GM12878 (cell line): ENCODE results near the gene SCTR. TPM values are rescaled to one million over a fixed set of nuclear protein-coding genes. Genes with fewer than 3 reads are reported as not detected.

Experiments
- ATAC-seq: fragments of 200-7000 bp; cut with Tn5 transposase; 3 replicates; pipeline ENCODE4 v1.9.1; 2020; ENCODE audit warnings: mild to moderate bottlenecking, moderate library complexity
- BruUV-seq: library from RNA; stranded (reverse); fragments of 400-500 nt; replicated peaks from 2 replicates; lab custom pipeline; 2021; lab: Mats Ljungman, UMichigan
- CTCF ChIA-PET: fragments of 300-600 bp; sonication (Branson Sonifier 250); formaldehyde crosslinking; extraction: SDS; loops from one replicate; lab custom pipeline; 2021; ENCODE audit warnings: inconsistent platforms; lab: Yijun Ruan, JAX
- POLR2A ChIA-PET: fragments of 350-600 bp; formaldehyde crosslinking; extraction: SDS; loops from one replicate; lab custom pipeline; 2021; ENCODE audit warnings: inconsistent platforms; lab: Charles Lee
- RAD21 ChIA-PET: fragments of 300-600 bp; sonication (Branson Sonifier 250); formaldehyde crosslinking; loops from one replicate; lab custom pipeline; 2023; ENCODE audit warnings: antibody characterized with exemption; ENCODE audit not compliant: unreplicated experiment; lab: Charles Lee
- SMC1A ChIA-PET: fragments of 300-600 bp; sonication (Branson Sonifier 250); formaldehyde crosslinking; loops from one replicate; lab custom pipeline; 2023; ENCODE audit not compliant: unreplicated experiment, uncharacterized antibody; lab: Charles Lee
- DNase-seq: peaks from one replicate; pipeline ENCODE4 v3.0.0-alpha.2; 2011; ENCODE audit warnings: low read depth, low spot score
- FAIRE-seq: peaks from 3 replicates; lab custom pipeline; 2011; peaks lifted over from hg19 to GRCh38; lab: Jason Lieb, UNC
- H2AFZ ChIP-seq: 2 replicates; pipeline ENCODE4 v1.6.0; 2011; ENCODE audit warnings: low read depth, low read length, control low read depth; ENCODE audit not compliant: control insufficient read depth
- H3K27ac ChIP-seq: 2 replicates; pipeline ENCODE4 v1.5.1; 2011; ENCODE audit warnings: control low read depth; ENCODE audit not compliant: control insufficient read depth, insufficient read depth
- H3K27me3 ChIP-seq, 2 experiments: replicated peaks in 1 of 2; 2 replicates each; pipeline versions ENCODE4 v1.6.0 to v1.6.1; 2011; ENCODE audit warnings: low read length in 1 of 2; ENCODE audit not compliant: control insufficient read depth in 2 of 2, insufficient read depth in 2 of 2
- H3K36me3 ChIP-seq, 2 experiments: 2 replicates each; pipeline ENCODE4 v1.5.1; 2011; ENCODE audit warnings: low read length in 1 of 2; ENCODE audit not compliant: control insufficient read depth in 2 of 2, insufficient read depth in 2 of 2
- H3K4me1 ChIP-seq: 2 replicates; pipeline ENCODE4 v1.6.1; 2011; ENCODE audit warnings: mild to moderate bottlenecking, low read length, moderate library complexity, mixed read lengths; ENCODE audit not compliant: control insufficient read depth, insufficient read depth
- H3K4me2 ChIP-seq: 2 replicates; pipeline ENCODE4 v1.6.0; 2011; ENCODE audit warnings: control low read depth; ENCODE audit not compliant: control insufficient read depth, insufficient read depth
- H3K4me3 ChIP-seq: fragments of 200-600 bp; sonication (generic); 2 replicates; pipeline ENCODE4 v1.5.1; 2016
- H3K79me2 ChIP-seq: 2 replicates; pipeline ENCODE4 v1.6.0; 2011; ENCODE audit warnings: low read length; ENCODE audit not compliant: control insufficient read depth, insufficient read depth
- H3K9ac ChIP-seq: 2 replicates; pipeline ENCODE4 v1.8.0; 2011; ENCODE audit warnings: low read length, control low read depth, mixed read lengths; ENCODE audit not compliant: control insufficient read depth, insufficient read depth
- H3K9me3 ChIP-seq: replicated peaks from 3 replicates; pipeline ENCODE4 v1.5.1; 2011; ENCODE audit warnings: mild to moderate bottlenecking, low read length; ENCODE audit not compliant: control insufficient read depth, insufficient read depth
- H4K20me1 ChIP-seq: 2 replicates; pipeline ENCODE4 v1.6.0; 2011; ENCODE audit not compliant: control insufficient read depth, insufficient read depth
- CBFB ChIP-seq: IDR thresholded peaks from 2 replicates; pipeline ENCODE4 v1.6.1; 2016; ENCODE audit warnings: antibody characterized with exemption, low read depth
- CREB1 ChIP-seq: IDR thresholded peaks from 2 replicates; pipeline ENCODE4 v1.6.1; 2012; ENCODE audit warnings: low read depth, mild to moderate bottlenecking, inconsistent platforms
- CREM ChIP-seq: IDR thresholded peaks from 2 replicates; pipeline ENCODE4 v1.6.1; 2014; ENCODE audit warnings: antibody characterized with exemption, low read depth
- FOXK2 ChIP-seq: fragments of 450-650 bp; IDR thresholded peaks from 2 replicates; pipeline ENCODE4 v1.6.1; 2017; ENCODE audit warnings: mild to moderate bottlenecking, moderate library complexity
- JUND ChIP-seq: IDR thresholded peaks from 2 replicates; pipeline ENCODE4 v1.6.1; 2012; ENCODE audit warnings: low read depth, mild to moderate bottlenecking, low read length, improper control_type of control experiment, moderate library complexity
- KDM1A ChIP-seq: fragments of 200-600 bp; sonication (generic); IDR thresholded peaks from 2 replicates; pipeline ENCODE4 v1.6.1; 2016; ENCODE audit warnings: borderline replicate concordance
- MTA3 ChIP-seq: IDR thresholded peaks from 2 replicates; pipeline ENCODE4 v1.6.1; 2012; ENCODE audit warnings: low read length, inconsistent platforms, borderline replicate concordance
- NFYA ChIP-seq: IDR thresholded peaks from 2 replicates; pipeline ENCODE4 v1.6.1; 2011; ENCODE audit warnings: low read depth, mild to moderate bottlenecking, low read length, improper control_type of control experiment, borderline replicate concordance
- PAX8 ChIP-seq: fragments of 450-650 bp; IDR thresholded peaks from 2 replicates; pipeline ENCODE4 v1.6.1; 2017; ENCODE audit warnings: mild to moderate bottlenecking, moderate library complexity
- POU2F2 ChIP-seq: IDR thresholded peaks from 3 replicates; pipeline ENCODE4 v1.6.1; 2011; ENCODE audit warnings: low read depth, mild to moderate bottlenecking, low read length, borderline replicate concordance
- SMARCA5 ChIP-seq: fragments of 450-650 bp; IDR thresholded peaks from 2 replicates; pipeline ENCODE4 v1.6.1; 2017; ENCODE audit warnings: mild to moderate bottlenecking
- SPI1 ChIP-seq: IDR thresholded peaks from 2 replicates; pipeline ENCODE4 v1.6.1; 2011; ENCODE audit warnings: low read depth, mild to moderate bottlenecking, low read length, moderate library complexity, borderline replicate concordance; ENCODE audit not compliant: insufficient read depth
- WGBS: methylation state at CpG from one replicate; pipeline ENCODE4 v1.1.6; 2016; ENCODE audit warnings: low lambda C conversion rate; ENCODE audit not compliant: insufficient replicate concordance, insufficient coverage; ENCODE audit errors: missing lambda C conversion rate; 5-methylcytosine and 5-hydroxymethylcytosine counted together
- in situ Hi-C: fragments of 300-500 bp; cut with MboI; formaldehyde crosslinking; loops from 9 replicates; pipeline ENCODE4 v1.14.3; 2018; ENCODE audit warnings: mixed read lengths
- intact Hi-C: fragments of 100-400 bp; cut with micrococcal nuclease; formaldehyde crosslinking; loops from one replicate; pipeline ENCODE4 v1.14.2; 2022; ENCODE audit not compliant: unreplicated experiment
- polyA plus RNA-seq, 11 experiments: library from polyadenylated mRNA; depleted of rRNA in 4 of 11; unstranded in 6 of 11; stranded (reverse) in 5 of 11; fragments of >200 nt; fragmentation: Nextera tagmentation in 4 of 11; fragmentation: Illumina TruSeq in 1 of 11; extraction: Ambion mirVana in 4 of 11; extraction: Trizol in 1 of 11; gene quantifications; 1 replicate in 1 of 11; 2 replicates in 10 of 11; pipeline versions ENCODE4 v1.2.1 to v1.2.3, GENCODE V29; 2011 to 2016; ENCODE audit warnings: inconsistent platforms in 2 of 11, missing spikeins in 2 of 11, low read depth in 1 of 11
- total RNA-seq, 4 experiments: library from RNA; depleted of rRNA in 3 of 4; stranded (reverse); fragments of >200 nt in 3 of 4; fragmentation: Illumina TruSeq in 1 of 4; extraction: Trizol in 1 of 4; gene quantifications; 2 replicates each; pipeline versions ENCODE4 v1.2.1 to v1.2.3, GENCODE V29; 2013 to 2021
- TF ChIP-seq, protein P1 (sequence below): fragments of 150-350 bp; IDR thresholded peaks from 2 replicates; pipeline ENCODE4 v1.6.1; 2016; ENCODE audit warnings: low read depth, low read length
- TF ChIP-seq, protein P2 (sequence below): fragments of 450-650 bp; IDR thresholded peaks from 2 replicates; pipeline ENCODE4 v1.6.1; 2016; ENCODE audit warnings: mild to moderate bottlenecking, moderate library complexity, borderline replicate concordance

The SCTR gene
- total and polyA plus RNA-seq, 10 of the 15 experiments (the other 5 are each of a cell fraction or from before 2014, with no cell fraction given): 0.26 TPM; not detected in 9

DNA sequence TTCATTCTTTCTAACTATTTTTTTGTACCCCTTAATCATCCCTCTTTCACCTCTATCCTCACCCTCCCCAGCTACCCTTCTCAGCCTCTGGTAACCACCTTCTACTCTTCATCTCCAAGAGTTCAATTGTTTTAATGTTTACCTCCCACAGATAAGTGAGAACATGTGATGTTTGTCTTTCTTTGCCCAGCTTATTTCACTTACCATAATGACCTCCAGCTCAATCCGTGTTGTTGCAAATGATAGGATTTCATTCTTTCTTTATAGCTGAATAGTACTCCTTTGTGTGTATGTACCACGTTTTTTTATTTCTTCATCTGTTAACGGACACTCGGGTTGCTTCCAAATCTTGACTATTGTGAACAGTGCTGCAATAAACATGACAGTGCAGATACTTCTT, 114.8 kb downstream of the SCTR start (continued):
- no peak for TF ChIP-seq CBFB
- no peak for TF ChIP-seq JUND
- TF ChIP-seq FOXK2: no peak
- no peak for TF ChIP-seq POU2F2
- no peak for TF ChIP-seq CREM
- TF ChIP-seq PAX8: no peak
- TF ChIP-seq, all 136 proteins: peak for 0

DNA sequence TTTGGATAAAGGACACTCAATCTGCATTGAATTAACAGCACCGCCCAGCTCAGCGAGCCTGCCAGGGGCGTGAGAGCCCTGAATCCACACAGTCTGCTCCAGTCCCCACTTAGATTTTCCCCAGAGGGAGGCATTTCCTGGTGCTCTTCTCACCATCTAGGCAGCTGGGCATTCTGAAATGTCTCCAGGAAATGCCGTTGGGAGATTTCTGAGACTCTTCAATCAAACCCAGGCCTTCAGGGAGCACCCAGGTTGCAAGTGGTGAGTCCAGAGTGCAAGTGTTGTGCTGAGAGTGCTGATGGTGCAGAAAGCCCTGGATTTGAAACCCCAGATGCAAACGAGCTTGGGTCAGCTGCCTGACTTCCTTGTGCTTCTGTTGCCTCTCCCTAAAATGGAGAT, 116.1 kb downstream of the SCTR start:
- Histone ChIP-seq H4K20me1 (no peaks in the 10 kb centered on the region), H3K27ac (no peak overlapping the region), H3K9ac (no peak overlapping the region), H3K4me1 (no peaks in the 10 kb centered on the region), H3K4me2 (no peak overlapping the region), H3K36me3 (no peaks in the 10 kb centered on the region), H3K4me3 (no peak overlapping the region), H3K79me2 (no peaks in the 10 kb centered on the region), H2AFZ (no peak overlapping the region), H3K9me3 (no peaks in the 10 kb centered on the region), H3K27me3 (no peaks in the 10 kb centered on the region)
- in situ Hi-C loops: no loop called here
- ATAC-seq: peak; percentile 39
- FAIRE-seq: no peak
- no peak for DNase-seq
- ChIA-PET SMC1A (interaction anchor here (0.6 to 4.6 kb wide), 3 partner anchors 43 to 523 kb away, joined by 3 to 62 read pairs (median 5); no protein-coding TSS in a partner anchor), POLR2A (no interaction called here), RAD21 (interaction anchor here (1.1 to 7.3 kb wide), 3 partner anchors 28 to 233 kb away, joined by 3 to 75 read pairs (median 5); no protein-coding TSS in a partner anchor), CTCF (interaction anchor here (0.7 to 10.3 kb wide), 8 partner anchors 17 to 79 kb away, joined by 3 to 187 read pairs (median 4); no protein-coding TSS in a partner anchor)
- intact Hi-C loops: loop anchor here (2.0 to 5.0 kb wide), 2 partner anchors 234 to 253 kb away; no protein-coding TSS in a partner anchor
- no TSS peak for BruUV-seq
- WGBS: 60% methylated on average over 5 of the region's 5 CpGs
- TF ChIP-seq, protein P1, sequence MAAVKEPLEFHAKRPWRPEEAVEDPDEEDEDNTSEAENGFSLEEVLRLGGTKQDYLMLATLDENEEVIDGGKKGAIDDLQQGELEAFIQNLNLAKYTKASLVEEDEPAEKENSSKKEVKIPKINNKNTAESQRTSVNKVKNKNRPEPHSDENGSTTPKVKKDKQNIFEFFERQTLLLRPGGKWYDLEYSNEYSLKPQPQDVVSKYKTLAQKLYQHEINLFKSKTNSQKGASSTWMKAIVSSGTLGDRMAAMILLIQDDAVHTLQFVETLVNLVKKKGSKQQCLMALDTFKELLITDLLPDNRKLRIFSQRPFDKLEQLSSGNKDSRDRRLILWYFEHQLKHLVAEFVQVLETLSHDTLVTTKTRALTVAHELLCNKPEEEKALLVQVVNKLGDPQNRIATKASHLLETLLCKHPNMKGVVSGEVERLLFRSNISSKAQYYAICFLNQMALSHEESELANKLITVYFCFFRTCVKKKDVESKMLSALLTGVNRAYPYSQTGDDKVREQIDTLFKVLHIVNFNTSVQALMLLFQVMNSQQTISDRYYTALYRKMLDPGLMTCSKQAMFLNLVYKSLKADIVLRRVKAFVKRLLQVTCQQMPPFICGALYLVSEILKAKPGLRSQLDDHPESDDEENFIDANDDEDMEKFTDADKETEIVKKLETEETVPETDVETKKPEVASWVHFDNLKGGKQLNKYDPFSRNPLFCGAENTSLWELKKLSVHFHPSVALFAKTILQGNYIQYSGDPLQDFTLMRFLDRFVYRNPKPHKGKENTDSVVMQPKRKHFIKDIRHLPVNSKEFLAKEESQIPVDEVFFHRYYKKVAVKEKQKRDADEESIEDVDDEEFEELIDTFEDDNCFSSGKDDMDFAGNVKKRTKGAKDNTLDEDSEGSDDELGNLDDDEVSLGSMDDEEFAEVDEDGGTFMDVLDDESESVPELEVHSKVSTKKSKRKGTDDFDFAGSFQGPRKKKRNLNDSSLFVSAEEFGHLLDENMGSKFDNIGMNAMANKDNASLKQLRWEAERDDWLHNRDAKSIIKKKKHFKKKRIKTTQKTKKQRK: no peak
- TF ChIP-seq CREB1 (no peak), NFYA (no peak), KDM1A (no peak), SMARCA5 (no peak), MTA3 (no peak), CBFB (no peak), SPI1 (no peak)
- TF ChIP-seq, protein P2, sequence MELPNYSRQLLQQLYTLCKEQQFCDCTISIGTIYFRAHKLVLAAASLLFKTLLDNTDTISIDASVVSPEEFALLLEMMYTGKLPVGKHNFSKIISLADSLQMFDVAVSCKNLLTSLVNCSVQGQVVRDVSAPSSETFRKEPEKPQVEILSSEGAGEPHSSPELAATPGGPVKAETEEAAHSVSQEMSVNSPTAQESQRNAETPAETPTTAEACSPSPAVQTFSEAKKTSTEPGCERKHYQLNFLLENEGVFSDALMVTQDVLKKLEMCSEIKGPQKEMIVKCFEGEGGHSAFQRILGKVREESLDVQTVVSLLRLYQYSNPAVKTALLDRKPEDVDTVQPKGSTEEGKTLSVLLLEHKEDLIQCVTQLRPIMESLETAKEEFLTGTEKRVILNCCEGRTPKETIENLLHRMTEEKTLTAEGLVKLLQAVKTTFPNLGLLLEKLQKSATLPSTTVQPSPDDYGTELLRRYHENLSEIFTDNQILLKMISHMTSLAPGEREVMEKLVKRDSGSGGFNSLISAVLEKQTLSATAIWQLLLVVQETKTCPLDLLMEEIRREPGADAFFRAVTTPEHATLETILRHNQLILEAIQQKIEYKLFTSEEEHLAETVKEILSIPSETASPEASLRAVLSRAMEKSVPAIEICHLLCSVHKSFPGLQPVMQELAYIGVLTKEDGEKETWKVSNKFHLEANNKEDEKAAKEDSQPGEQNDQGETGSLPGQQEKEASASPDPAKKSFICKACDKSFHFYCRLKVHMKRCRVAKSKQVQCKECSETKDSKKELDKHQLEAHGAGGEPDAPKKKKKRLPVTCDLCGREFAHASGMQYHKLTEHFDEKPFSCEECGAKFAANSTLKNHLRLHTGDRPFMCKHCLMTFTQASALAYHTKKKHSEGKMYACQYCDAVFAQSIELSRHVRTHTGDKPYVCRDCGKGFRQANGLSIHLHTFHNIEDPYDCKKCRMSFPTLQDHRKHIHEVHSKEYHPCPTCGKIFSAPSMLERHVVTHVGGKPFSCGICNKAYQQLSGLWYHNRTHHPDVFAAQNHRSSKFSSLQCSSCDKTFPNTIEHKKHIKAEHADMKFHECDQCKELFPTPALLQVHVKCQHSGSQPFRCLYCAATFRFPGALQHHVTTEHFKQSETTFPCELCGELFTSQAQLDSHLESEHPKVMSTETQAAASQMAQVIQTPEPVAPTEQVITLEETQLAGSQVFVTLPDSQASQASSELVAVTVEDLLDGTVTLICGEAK: no peak
